Fibroblast of upper back skin (primary cell): Measurements from ENCODE around the gene MYBPH.

ENCODE experiments used
- DNase-seq: peaks from one replicate; pipeline ENCODE4 v3.0.0-alpha.2; 2013

Gene MYBPH

GRCh38 chr1:203146537-203146936 is 29.1 kb downstream of the MYBPH start:
- DNase-seq: no peak

- DNase-seq: no peak
These were observed 29.6 kb downstream of the MYBPH start for GRCh38 chr1:203146042-203146369.

- no peak for DNase-seq
These were observed 30.1 kb downstream of the MYBPH start for GRCh38 chr1:203145321-203146041.

- peak; percentile 41 for DNase-seq
These were observed 31.0 kb downstream of the MYBPH start for GRCh38 chr1:203144661-203145060.

GRCh38 chr1:203143641-203144040 is 32.0 kb downstream of the MYBPH start:
- no peak for DNase-seq

- DNase-seq: no peak
These were observed 32.8 kb downstream of the MYBPH start for GRCh38 chr1:203142684-203143408.

- no peak for DNase-seq
These were observed 33.5 kb downstream of the MYBPH start for GRCh38 chr1:203142124-203142523.

GRCh38 chr1:203140743-203141520 is 34.7 kb downstream of the MYBPH start:
- DNase-seq: no peak

- no peak for DNase-seq
These were observed 35.6 kb downstream of the MYBPH start for GRCh38 chr1:203139976-203140475.

GRCh38 chr1:203138066-203138465 is 37.6 kb downstream of the MYBPH start:
- DNase-seq: no peak

- no peak for DNase-seq
These were observed 38.3 kb downstream of the MYBPH start for GRCh38 chr1:203137324-203137723.

GRCh38 chr1:203136409-203137042 is 39.1 kb downstream of the MYBPH start:
- DNase-seq: no peak

- DNase-seq: no peak
These were observed 39.9 kb downstream of the MYBPH start for GRCh38 chr1:203135636-203136305.

GRCh38 chr1:203133970-203134725 is 41.5 kb downstream of the MYBPH start:
- peak; percentile 71 for DNase-seq

- DNase-seq: no peak
These were observed 44.0 kb downstream of the MYBPH start for GRCh38 chr1:203131548-203132200.

- no peak for DNase-seq
These were observed 45.2 kb downstream of the MYBPH start for GRCh38 chr1:203130358-203130985.

- no peak for DNase-seq
These were observed 46.0 kb downstream of the MYBPH start for GRCh38 chr1:203129501-203130231.

- DNase-seq: no peak
These were observed 46.7 kb downstream of the MYBPH start for GRCh38 chr1:203128716-203129500.

GRCh38 chr1:203128431-203128715 is 47.3 kb downstream of the MYBPH start:
- no peak for DNase-seq
